CD4-positive, alpha-beta T cell treated with Interleukin-6 at 100 ng/mL for 8 hours (primary cell): ENCODE measurements around the gene HJV.
"Not testable (repeated sequence)": the region's sequence is repeated elsewhere in the genome, so short reads cannot be mapped to it uniquely, and the experiment has no call there.

ENCODE experiments used
- DNase-seq: peaks from one replicate; pipeline ENCODE4 v3.0.0-alpha.2; 2020; ENCODE audit warnings: mixed read lengths, low spot score

The HJV gene, protein sequence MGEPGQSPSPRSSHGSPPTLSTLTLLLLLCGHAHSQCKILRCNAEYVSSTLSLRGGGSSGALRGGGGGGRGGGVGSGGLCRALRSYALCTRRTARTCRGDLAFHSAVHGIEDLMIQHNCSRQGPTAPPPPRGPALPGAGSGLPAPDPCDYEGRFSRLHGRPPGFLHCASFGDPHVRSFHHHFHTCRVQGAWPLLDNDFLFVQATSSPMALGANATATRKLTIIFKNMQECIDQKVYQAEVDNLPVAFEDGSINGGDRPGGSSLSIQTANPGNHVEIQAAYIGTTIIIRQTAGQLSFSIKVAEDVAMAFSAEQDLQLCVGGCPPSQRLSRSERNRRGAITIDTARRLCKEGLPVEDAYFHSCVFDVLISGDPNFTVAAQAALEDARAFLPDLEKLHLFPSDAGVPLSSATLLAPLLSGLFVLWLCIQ

DNA sequence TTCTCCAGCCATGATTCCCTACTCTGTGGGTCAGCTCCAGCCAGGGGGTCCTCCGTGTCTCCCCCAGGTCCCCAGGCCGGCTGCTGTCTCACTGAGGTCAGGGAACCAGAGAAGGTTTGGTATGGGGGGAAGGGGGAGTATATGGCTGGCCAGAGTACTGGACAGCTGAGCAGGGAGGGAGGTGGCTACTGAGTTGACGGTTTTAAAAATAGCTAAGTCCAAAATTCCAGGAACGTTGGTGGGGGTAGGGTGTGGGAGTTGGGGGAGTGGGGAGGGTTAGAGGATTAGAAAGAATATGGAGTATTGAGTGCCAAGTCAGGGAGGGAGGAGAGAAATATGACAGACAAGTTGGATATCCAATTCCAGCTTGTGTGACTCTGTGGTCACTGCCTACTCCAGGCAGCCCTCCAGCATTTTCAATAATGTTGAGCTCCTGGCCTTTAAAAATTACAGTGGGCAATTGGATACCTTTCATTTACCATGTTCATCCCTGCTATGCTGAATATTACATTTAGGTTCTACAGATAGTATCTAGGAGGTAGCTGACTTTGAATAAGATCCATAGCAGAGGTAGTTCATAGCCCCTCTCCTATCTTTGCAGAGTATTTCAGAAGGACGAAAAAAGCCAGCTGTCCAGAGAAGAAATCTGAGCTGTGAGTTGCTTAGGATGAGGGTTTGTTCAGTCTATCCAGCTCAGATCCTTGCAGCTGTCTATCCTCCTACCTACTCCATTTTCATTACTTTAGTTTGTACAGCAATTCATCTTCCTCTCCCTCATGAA, at the start of gene HJV:
Gene HJV (minus strand): TSS at position 114 of the 781 bp plus-strand sequence. CDS start 1,504 bp downstream, outside the sequence.
- no peak for DNase-seq

DNA sequence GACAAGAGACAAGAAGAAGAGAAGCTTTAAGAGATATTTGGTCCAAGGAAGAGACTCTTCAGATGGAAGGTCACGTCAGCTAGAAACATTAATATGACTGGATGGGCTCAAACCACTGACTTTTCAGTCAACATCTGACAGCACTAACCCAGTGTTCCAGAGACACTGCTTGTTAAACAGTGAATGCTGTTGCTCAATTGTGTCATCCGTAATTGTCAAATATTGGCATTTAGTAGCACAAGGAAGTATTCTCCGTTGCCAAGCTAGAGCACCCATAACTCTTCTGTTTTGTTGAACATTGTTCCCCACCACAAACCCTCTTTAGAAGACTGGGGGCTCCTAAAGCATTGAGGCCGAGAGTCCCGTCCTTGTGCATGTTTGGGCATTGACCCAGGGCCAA, 37.6 kb upstream of the HJV start:
- DNase-seq, result not testable (repeated sequence)

DNA sequence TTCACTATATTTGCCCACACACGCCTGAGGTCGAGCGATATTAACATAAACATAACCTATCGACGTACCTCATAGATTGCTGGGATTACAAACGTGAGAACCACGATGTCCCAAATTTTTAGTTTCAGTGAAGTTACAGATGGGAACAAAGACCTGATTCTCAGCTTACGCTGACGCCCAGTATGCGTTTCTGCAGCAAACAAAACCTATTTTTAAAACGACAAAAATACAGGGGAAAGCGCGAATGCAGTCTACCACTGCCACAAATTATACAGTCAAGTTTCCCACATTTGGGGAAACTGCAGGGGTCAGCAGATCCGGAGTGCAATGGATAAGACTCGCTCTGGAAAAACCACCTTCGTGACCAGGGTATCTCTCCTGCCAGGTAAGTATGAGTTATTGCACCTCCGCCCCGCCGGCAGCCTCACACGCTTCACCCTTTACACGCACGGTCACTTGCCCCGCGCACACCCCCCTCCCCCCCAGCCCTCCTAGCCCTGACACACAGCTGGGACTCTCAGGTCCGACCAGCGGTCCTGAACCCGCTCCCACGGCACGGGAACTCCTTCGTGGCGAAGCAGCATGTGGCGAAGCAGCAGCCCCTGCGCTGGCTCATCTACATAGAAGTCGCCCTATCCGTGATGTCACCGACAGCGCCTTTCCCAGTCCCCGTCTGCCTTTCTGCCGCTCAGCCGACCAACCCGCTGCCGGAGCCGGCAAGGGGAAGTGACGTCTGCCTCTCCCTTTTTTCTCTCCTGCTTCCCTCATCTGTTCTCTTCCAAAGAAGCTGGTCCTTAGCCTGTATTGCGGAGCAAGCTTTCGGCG, 30.5 kb upstream of the HJV start:
- DNase-seq, result peak; percentile 60

DNA sequence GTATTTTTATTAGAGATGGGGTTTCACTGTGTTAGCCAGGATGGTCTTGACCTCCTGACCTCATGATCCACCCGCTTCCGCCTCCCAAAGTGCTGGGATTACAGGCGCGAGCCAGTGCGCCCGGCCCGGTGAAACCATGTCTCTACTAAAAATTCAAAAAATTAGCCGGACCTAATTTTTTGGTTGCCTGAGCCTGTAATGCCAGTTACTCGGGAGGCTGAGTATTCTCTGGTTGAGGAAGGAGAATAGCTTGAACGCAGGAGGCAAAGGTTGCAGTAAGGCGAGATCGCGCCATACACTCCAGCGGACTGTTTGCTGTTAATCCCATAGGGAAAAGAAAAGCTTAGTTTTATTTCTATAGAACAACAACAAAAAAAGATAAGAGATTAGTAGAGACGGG, 29.9 kb upstream of the HJV start:
- DNase-seq, result no peak

DNA sequence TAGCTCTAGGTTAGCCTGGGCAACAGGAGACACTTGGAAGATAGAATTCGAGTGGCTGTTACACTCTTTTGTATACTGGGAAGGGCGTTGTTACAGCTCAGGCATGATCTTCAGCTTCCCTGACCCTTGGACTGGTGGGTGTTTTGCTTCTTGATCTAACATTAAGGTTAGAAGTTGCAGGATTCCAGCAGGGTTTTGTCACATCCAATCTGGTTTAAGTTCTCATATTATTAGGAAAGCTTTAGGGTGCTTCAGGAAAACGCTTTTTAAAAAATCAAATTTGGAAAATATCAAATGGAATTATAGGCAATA, 29.1 kb upstream of the HJV start:
- not testable (repeated sequence) for DNase-seq

DNA sequence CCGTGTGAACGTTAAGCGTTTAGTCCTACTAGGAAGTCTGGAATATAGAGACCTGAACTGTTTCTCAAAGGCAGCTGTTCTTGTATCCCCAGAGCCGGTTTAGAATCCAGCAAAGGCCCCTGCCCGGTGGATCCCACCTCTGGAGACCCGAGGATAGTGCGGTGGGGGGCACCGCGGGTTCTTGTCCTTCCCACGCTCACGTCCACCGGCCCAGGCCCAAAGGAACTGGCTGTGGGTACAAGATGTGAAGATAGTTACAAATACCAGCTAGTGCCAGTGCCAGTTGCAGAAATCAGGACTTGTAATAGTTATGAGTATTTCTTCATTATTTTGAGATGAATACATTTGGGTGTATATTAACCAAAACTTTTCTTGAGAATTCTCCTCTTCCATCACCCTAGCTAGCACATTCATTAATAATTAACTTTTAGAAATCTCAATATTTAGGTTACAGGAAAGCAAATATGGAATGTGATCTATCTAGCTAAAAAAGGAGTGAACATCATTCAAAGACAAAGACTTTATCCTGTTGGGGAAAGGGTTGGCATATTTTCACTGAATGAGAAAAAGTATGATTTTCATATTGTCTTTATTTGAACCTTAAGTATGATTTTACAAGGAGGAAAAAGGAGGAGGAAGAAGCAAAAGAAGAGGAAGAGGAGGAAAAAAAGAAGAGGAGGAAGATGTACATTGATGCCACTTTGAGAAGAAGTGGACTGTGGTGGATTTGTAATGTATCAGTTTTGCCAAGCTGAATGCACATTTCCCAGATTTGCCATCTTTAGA, 28.5 kb upstream of the HJV start:
- not testable (repeated sequence) for DNase-seq

DNA sequence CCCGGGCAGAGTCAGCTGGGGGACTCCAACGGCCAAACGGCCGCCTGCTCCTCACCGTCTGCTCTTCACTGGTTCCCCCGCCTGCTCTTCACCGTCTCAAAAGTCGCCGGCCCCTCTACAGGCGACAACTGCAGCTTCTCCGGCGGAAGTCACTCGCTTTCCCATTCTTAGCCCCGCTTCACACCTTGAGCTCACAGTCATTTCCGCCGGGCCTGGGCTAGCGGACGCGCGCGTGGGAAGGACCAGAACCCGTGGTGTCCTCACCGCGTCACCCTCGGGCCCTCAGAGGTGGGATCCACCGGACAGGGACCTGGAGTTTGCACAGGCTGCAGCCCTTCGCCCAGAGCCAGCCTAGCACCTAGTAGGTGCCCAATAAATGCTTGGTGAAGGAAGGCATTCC, 27.9 kb upstream of the HJV start:
- no peak for DNase-seq

DNA sequence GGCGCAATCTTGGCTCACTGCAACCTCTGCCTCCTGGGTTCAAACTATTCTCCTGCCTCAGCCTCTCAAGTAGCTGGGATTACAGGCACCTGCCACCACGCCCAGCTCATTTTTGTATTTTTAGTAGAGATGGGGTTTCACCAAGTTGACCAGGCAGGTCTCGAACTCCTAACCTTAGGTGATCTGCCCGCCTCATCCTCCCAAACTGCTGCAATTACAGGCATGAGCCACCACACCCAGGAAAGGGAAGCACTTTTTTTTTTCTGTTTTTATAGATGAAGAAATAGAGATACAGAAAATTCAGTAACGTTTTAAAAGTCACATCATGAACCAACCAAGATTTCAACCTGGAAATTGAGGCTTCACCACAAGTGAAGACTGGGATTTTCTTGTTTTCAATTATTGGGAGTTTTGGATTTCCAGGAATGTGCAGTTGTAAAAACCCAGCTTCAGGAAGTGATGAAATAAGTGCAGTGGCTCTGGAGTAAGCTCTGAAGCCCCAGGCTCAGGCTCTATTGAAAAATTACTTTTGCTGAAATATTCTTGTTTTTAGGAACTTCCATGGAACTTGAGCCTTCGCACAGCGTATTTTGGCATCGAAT, 27.1 kb upstream of the HJV start:
- not testable (repeated sequence) for DNase-seq

DNA sequence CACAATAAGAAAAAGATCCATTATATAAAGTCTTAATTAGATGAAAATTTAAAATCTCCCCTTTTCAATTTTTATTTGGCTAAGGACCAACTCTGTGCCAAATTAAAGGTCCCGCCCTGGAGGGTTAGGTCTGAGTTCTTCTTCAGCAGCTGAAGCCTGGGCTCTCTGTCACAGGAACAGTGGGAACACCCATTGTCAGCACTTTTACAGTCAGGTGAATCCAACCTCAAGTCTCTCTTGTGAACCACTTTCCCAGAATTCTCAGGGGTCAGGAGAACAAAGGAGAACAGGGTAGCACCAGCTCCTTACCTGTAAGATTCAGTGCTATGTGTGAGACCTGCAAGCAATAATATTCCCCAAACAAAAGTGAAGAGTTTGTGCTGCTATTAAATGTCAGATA, 25.1 kb upstream of the HJV start:
- no peak for DNase-seq

DNA sequence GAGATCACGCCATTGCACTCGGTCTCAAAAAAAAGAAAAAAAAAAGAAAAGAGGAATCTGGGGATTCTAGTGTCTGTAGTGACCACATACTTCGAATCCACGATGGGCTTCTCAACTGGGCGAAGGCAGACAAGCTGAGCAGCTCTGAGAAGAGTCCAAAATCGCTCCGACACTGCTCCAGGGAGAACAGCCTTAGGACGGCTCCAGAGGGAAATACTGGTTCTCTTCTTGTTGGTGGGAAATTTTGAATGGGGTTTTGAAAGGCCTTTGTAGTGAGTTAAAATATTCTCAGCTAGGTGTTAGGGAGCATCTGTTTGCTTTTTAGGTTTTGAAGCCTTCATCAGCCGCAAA, 18.3 kb upstream of the HJV start:
- DNase-seq, result no peak

DNA sequence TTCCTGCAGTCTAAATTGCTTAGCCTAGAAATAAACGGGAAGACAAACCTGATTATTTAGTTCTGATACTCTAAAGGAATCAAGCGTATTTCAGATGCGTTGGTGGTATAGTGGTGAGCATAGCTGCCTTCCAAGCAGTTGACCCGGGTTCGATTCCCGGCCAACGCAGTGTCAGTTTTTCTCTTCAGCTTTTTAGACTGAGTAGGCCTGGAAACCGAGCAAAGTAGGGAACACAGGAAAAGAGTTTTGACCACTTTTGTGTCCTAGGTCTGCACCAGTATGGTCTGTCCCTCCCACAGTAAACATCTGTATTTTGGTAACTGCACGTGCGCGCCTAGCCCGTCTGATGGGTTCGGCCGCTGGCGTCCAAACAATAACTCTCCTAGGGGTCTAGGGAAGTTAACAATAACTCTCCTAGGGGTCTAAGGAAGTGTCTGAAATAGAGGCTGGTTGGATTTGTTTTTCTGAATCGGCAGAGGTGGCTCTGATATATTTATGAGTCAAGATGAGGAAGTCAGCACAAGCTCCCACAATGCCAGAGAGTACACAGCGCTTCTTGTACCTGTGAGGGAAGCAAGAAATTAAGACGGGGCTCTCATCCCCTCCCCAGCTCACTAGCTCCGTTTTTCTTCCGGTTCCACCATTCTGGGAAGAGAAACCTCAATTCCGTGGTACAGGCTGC, 15.6 kb upstream of the HJV start:
- peak; percentile 72 for DNase-seq

DNA sequence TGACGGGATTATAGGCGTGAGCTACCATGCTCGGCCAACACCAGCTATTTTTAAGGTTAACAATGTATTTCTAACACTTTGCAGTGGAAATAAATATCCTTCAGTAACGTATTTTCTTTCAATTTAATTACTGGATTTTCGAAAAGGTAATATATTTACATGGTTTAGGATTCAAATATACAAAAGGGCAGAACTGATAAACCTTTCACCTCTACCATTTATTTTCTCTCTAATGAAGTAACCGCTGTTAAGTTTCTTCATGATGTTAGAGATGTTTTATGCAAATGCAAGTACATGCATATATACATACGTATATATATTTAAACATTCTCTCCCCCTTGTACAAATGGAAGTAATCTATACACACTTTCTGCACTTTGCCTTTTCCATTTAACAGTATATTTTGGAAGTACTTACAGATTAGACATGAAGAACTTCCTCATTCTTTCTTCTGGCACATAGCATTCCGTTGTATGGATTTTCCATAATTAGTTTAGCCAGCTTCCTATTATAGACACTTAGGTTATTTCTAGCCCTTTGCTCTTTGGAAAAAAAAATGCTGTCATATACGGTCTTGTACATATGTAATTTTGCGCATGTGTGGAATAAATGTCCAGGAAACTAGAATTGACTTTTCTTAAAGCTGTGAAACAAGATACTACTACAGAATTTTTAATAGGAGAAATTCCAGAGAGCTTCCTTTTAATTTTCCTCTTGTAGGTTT, 14.9 kb upstream of the HJV start:
- DNase-seq, result no peak

DNA sequence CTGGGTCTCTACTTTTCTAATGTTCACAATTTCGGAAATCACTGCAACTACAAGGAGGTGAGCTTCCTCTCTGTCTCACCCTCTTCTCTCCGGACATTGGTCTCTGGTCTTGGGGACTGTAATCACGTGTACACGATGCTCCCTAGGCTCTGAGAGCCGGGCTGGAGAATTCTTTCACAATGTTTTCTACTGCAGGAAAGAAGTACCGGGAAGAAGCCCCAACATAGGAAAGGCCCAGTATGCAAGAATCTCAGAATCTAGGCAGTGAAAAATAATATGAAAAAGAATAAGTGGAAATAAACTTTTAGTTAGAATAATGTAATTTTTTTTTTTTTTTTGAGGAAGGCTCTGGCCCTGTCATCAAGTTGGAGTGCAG, 13.5 kb upstream of the HJV start:
- DNase-seq, result no peak

DNA sequence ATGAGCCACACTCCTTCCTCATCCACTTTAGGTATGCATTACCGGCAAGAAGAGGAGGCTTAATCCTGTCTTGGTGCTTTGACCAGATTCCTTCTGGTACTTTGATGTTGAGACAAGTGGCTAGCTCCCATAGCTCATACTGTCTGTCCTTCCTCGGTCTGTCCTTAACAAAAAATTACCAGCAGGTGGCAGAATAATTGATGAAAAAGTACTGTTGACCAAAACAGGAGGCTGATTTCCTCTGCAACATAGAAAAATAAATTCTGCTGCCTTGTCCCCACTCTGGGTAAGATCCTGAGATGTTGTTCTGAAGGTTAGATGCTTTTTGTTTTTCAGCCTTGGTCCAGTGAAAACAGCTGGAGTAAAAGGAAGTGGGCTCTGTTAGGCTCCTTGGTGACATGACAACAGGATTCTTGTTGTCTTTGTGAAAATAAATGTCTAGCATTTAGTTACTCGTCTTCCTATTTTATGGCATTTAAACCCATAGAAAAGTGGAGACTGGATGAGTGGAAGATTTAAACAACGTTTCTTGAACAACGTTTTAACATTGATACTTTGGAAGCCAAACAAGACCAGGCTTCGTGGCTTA, 11.2 kb upstream of the HJV start:
- peak; percentile 38 for DNase-seq

DNA sequence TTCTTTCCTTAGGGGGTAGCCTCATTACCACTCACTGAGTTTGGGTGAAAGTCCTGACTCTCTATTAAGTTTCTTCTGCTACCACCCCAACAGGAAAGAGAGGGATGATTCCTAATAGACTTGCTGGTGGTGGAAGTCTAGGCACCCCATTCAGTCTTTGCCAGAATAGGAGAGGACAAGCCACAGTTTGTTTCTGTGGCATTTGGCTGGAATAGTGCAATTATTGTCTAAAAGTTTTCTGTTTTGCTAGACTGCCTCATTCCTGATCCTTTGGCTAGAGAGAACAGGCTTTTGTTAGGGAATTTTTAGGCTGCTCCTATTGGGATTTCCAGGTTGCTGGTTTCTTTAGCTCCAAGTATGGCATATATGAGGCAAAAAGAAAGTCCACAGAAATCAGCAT, 9.9 kb upstream of the HJV start:
- no peak for DNase-seq

DNA sequence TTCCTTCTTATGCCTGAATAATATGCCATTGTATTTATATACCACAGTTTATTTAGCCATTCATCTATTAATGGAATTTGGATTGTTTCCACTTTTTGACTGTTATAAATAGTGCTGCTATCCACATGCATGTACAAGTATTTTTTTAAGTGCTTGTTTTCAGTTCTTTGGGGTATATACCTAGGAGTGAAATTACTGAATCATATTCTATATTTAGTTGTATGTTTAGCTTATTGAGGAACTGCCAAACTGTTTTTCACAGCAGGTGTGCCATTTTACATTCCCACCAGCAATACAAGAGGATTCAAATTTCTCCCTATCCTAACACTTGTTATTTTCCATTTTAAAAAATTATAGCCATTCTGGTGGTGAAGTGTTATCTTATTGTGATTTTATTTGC, 7.6 kb upstream of the HJV start:
- DNase-seq, result no peak

DNA sequence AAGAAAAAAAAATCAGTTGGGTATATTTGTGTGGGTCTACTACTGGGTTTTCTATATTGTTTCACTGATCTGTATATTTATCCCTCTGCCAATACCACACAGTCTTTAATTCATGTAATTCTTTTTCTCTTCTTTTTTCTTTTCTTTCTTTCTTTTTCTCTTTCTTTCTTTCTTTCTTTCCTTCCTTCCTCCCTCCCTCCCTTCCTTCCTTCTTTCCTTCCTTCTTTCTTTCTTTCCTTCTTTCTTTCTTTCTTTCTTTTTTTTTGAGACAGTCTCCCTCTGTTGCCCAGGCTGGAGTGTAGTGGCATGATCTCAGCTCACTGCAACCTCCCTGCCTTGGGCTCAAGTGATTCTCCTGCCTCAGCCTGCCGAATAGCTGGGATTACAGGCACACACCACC, 5.1 kb upstream of the HJV start:
- DNase-seq, result not testable (repeated sequence)

DNA sequence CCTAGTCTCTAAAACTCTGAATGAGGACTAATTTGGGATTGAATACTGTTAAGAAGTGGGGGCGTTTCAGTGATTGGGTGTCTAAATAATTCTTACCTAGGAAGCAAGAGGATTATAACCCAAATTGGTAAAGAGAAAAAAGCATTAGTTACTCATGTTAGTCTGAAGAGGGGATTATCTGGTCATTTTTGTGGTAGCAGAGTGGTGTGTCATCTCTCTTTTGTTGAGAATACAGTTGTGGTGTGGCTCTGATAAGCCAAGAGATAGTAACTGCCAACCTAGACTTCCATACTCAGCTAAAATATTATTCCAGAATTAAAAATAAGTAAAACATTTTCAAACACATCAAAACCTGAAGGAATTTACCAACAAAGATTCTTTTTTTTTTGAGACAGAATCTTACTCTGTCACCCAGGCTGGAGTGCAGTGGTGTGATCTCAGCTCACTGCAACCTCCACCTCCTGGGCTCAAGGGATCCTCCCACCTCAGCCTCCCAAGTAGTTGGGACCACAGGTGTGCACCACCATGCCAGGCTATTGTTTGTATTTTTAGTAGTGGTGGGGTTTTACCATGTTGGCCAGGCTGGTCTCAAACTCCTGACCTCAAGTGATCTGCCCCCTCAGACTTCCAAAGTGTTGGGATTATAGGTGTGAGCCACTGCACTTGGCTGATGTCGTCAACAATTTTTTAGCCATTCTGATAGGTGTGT, 4.4 kb upstream of the HJV start:
- DNase-seq, result not testable (repeated sequence)
